Activated naive CD8-positive, alpha-beta T cell treated with anti-CD3 and anti-CD28 coated beads, Interleukin-2, amount 10 ng/mL, durations not matched to agents 7 days and 5 days (primary cell): ENCODE data around the gene SIRT7. TPM values are rescaled to one million over a fixed set of nuclear protein-coding genes. Genes with fewer than 3 reads are reported as not detected.

Experiments
- ATAC-seq: fragments of 150-1000 bp; cut with Tn5 transposase; one replicate; pipeline ENCODE4 v1.10.0; 2021; ENCODE audit warnings: low read depth, moderate library complexity
- POLR2A ChIA-PET: fragments of 350-600 bp; sonication (Branson Sonifier 250); formaldehyde crosslinking; loops from one replicate; lab custom pipeline; 2021; ENCODE audit warnings: antibody characterized with exemption; lab: Charles Lee
- DNase-seq: peaks from one replicate; pipeline ENCODE4 v3.0.0; 2021
- H3K27ac Mint-ChIP-seq: one replicate; pipeline ENCODE4 v1.8.0; 2022; ENCODE audit warnings: mild to moderate bottlenecking, mixed read lengths
- H3K27me3 Mint-ChIP-seq: one replicate; pipeline ENCODE4 v1.8.0; 2022; ENCODE audit warnings: mild to moderate bottlenecking, moderate library complexity, mixed read lengths
- H3K36me3 Mint-ChIP-seq: one replicate; pipeline ENCODE4 v1.8.0; 2021; ENCODE audit warnings: mild to moderate bottlenecking, mixed read lengths
- H3K4me1 Mint-ChIP-seq: one replicate; pipeline ENCODE4 v1.8.0; 2021; ENCODE audit warnings: mixed read lengths
- H3K4me3 Mint-ChIP-seq: one replicate; pipeline ENCODE4 v1.8.0; 2022; ENCODE audit warnings: mild to moderate bottlenecking, moderate library complexity, mixed read lengths
- H3K9me3 Mint-ChIP-seq: one replicate; pipeline ENCODE4 v1.8.0; 2021; ENCODE audit warnings: mixed read lengths
- total RNA-seq, 2 experiments: library from RNA; stranded (reverse); gene quantifications; one replicate each; pipeline ENCODE4 v1.2.3, GENCODE V29; 2021

The SIRT7 gene
- total RNA-seq, 2 experiments from 2014 or later, result 64.8 to 65.2 TPM

DNA sequence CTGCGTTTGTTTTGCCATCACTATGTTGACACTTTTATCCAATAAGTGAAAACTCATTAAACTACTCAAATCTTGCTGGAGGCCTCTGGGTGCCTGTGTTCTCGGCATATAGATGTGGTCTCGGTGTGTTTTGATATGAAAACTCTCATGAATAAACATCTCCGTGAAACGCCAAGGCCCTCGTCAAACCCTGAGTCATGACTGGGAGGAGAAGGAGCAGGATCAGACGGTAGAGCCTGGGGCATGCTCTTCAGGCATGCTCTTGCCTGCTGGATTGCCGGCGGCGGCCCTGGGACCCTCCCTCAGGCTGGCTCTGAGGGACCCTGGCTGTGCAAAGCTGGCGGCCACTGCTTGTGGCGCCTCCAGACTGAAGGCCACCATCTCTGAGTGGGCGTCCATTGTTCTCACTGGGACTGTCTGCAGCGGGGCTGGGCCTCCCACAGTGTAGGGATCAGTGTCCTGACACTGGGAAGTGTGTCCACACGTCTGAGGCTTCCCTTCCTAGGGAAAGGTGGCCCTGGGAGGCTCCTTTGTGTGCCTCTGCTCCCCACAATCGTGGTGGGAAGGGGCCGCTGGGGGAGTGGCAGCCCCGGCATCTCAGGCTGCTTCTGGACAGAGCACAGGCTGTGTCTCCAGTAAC is 17.7 kb downstream of the SIRT7 start:
- no peak for DNase-seq
- no peak overlapping the region for H3K27ac Mint-ChIP-seq
- ATAC-seq, result no peak
- POLR2A ChIA-PET, result interaction anchor here (2.3 kb wide), 1 partner anchor 8 kb away, joined by 7 read pairs; the partner anchor contains the start of genes ALYREF and ANAPC11
- H3K36me3 Mint-ChIP-seq, result peaks cover 9% of the 10 kb centered on the region
- H3K9me3 Mint-ChIP-seq, result no peaks in the 10 kb centered on the region
- peaks cover 2% of the 10 kb centered on the region for H3K4me1 Mint-ChIP-seq
- H3K4me3 Mint-ChIP-seq, result no peak overlapping the region
- H3K27me3 Mint-ChIP-seq, result peaks cover 11% of the 10 kb centered on the region

DNA sequence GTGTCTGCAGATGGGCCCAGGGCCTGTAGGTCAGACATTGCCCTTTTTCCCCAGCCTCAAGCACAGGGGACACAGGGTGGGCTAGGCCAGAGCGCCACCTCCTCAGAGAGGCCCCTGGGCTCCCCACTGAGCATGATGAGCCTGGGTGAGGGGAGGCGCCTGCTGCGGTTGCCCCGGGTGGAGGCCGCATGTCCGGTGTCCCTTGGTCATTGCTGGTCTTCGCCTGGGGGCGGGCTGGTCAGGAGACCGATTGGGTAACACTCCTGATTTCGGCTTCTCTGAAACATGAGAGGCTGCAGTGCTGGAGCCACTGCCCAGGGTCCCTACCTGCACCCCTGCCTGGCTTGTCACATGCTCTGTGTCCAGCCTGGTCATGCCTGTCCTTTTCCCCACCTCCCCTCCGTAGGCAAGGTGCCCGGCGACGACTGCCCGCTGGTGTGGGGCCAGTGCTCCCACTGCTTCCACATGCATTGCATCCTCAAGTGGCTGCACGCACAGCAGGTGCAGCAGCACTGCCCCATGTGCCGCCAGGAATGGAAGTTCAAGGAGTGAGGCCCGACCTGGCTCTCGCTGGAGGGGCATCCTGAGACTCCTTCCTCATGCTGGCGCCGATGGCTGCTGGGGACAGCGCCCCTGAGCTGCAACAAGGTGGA is 18.3 kb downstream of the SIRT7 start:
- Mint-ChIP-seq H3K27me3 (peaks cover 11% of the 10 kb centered on the region), H3K4me3 (no peak overlapping the region), H3K4me1 (peaks cover 2% of the 10 kb centered on the region), H3K36me3 (peaks cover 9% of the 10 kb centered on the region), H3K27ac (no peak overlapping the region), H3K9me3 (no peaks in the 10 kb centered on the region)
- DNase-seq (no peak), ATAC-seq (no peak)
- POLR2A ChIA-PET, result no interaction called here

DNA sequence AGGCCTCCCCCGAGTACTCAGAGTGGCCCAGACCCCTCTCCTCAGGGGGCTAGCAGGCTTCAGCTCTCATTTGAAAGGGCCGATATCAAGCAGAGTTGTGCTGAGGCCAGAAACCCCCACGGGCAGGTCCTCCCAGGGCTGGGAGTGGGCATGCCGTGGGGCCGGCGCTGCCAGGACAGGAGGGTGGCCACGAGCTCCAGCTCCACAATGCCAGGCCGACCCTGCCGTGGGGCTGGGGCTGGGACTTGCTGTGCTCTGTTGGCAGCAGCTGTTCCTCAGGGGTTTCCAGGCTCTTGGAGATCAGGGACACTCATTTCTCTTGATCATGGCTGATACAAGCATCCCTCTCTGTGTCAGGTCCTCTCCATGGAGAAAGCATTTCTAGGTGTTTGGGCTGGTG is 19.1 kb downstream of the SIRT7 start:
- DNase-seq (no peak), ATAC-seq (no peak)
- Mint-ChIP-seq H3K27ac (no peak overlapping the region), H3K27me3 (peaks cover 11% of the 10 kb centered on the region), H3K9me3 (no peaks in the 10 kb centered on the region), H3K36me3 (peaks cover 9% of the 10 kb centered on the region), H3K4me3 (no peak overlapping the region), H3K4me1 (peaks cover 2% of the 10 kb centered on the region)
- POLR2A ChIA-PET, result no interaction called here

DNA sequence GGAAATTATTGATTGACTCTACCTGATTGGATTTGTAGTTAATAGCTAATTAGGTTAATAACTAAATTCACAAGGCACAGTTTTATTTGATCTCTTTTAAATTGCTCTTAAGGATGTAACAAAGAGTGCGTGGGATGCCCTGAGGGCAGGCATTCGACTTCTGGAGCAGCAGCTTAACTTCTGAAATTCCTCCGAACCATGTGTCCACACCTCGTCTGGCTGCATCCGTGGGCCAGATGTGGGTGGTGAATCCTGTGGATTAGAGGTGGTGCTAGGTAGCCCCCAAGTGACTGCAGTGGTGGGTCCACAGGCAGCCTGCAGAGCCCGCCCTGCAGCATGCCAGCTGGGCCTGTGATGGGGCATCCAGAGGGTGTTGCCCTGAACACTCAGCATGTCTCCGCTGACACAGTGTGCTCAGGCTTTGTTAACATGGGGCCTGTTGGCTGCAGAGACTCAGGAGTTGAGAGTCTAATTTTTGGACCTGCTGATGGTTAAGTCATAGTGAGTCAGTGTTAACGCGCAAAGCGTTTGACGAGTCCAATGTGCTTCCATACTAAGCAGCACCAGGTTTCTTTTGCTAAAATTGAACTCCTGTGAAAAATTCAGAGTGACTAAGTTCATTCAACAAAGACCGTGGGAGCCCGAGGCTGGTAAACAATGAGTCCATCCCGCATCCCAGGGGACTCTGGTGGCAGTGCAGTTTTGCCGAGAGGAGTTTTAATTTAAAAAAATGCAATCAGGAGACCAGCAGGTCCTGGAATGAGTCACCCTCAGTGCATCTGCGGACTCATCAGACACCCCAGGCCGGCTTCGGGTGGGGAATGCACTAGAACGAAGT is 19.7 kb downstream of the SIRT7 start:
- ATAC-seq (no peak), DNase-seq (no peak)
- no peak overlapping the region for H3K4me3 Mint-ChIP-seq
- H3K4me1 Mint-ChIP-seq, result peaks cover 4% of the 10 kb centered on the region
- POLR2A ChIA-PET, result interaction anchor here (0.7 kb wide), 1 partner anchor 13 kb away, joined by 3 read pairs; the partner anchor contains the start of gene PCYT2
- peaks cover 9% of the 10 kb centered on the region for H3K36me3 Mint-ChIP-seq
- no peak overlapping the region for H3K27ac Mint-ChIP-seq
- H3K27me3 Mint-ChIP-seq, result peaks cover 11% of the 10 kb centered on the region
- H3K9me3 Mint-ChIP-seq, result no peaks in the 10 kb centered on the region

DNA sequence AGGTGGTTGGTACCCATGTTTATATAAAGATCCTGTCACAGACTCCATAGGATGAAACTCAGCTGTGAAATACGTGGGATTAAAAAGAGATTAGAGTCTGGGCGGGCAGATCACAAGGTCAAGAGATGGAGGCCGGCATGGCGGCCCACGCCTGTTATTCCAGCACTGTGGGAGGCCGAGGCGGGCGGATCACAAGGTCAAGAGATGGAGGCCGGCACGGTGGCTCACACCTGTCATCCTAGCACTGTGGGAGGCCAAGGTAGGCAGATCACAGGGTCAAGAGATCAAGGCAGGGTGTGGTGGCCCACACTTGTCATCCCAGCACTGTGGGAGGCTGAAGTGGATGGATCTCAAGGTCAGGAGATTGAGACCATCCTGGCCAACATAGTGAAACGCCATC is 22.6 kb downstream of the SIRT7 start:
- peaks cover 9% of the 10 kb centered on the region for H3K36me3 Mint-ChIP-seq
- H3K9me3 Mint-ChIP-seq, result no peaks in the 10 kb centered on the region
- H3K27me3 Mint-ChIP-seq, result no peaks in the 10 kb centered on the region
- H3K4me1 Mint-ChIP-seq, result peaks cover 1% of the 10 kb centered on the region
- H3K4me3 Mint-ChIP-seq, result no peak overlapping the region
- no peak overlapping the region for H3K27ac Mint-ChIP-seq
- ATAC-seq (no peak), DNase-seq (no peak)
- POLR2A ChIA-PET, result no interaction called here

DNA sequence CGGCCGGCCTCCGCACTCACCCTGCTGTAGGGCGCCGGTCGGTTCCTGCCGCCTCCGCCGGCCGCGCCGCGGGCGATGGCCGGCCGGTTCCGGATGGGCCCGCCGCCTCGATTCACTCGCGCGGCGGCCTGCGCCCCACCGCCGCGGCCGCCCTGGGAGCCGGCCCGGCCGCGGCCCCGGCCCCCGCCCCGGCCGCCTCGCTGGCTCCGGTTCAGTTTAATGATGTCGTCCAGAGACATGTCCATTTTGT is 26.7 kb downstream of the SIRT7 start:
- peak overlapping the region; percentile 99 for H3K27ac Mint-ChIP-seq
- H3K27me3 Mint-ChIP-seq, result no peaks in the 10 kb centered on the region
- ATAC-seq (peak; percentile 14), DNase-seq (no peak)
- peaks cover 27% of the 10 kb centered on the region for H3K36me3 Mint-ChIP-seq
- peak overlapping the region; percentile 96 for H3K4me3 Mint-ChIP-seq
- no peaks in the 10 kb centered on the region for H3K9me3 Mint-ChIP-seq
- peaks cover 9% of the 10 kb centered on the region for H3K4me1 Mint-ChIP-seq
- POLR2A ChIA-PET, result interaction anchor here (0.7 to 5.5 kb wide), 8 partner anchors 10 to 146 kb away, joined by 3 to 26 read pairs (median 10); partner anchors contain the start of genes ARHGDIA, DCXR, MAFG and NPB

DNA sequence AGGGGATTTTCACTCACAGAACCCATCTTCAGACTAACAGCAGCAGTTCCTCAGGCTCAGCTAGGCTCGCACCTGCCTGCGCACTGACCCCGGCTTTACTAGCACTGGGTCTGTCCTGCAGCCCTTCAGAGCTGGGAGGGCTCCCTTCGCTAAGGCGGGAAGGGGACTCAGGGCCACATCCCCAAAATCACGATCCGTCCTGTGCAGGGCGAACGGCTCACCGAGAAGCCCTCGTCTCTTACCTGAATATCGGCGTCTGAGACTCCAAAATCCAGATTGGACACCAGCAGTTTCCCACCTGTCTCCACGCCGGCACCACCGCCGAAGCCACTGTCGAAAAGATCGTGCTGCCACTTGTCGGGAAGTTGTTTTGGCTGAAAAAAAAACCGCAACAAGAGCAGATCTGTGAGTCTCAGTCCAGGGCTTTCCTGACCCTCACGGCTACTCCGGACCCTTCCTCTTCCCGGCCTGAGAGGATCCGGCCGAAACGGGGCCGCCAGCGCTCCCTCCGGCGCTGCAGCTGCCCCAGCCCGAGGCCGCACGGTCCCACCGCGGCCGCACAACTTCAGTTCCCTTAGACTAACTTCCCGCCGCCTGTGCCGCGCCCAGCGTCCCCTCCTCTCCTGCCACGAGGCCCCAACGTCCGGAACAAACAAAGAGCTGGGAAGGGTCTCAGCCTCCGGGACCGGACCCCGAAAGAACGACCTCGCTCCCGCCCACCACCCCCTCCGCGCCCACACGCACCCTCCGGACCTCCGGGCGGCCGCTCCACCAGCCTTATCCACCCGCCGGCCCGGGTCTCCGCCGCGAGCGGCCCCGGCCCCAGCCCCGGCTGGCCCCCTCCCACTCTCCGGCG is 27.3 kb downstream of the SIRT7 start:
- Mint-ChIP-seq H3K27ac (peak overlapping the region; percentile 94), H3K4me1 (peaks cover 11% of the 10 kb centered on the region), H3K4me3 (peak overlapping the region; percentile 87), H3K36me3 (peaks cover 29% of the 10 kb centered on the region), H3K9me3 (no peaks in the 10 kb centered on the region), H3K27me3 (no peaks in the 10 kb centered on the region)
- ATAC-seq (no peak), DNase-seq (peak; percentile 58)
- POLR2A ChIA-PET, result interaction anchor here (0.7 to 5.5 kb wide), 5 partner anchors 14 to 147 kb away, joined by 3 to 26 read pairs (median 5); partner anchors contain the start of genes ARHGDIA and DCXR

DNA sequence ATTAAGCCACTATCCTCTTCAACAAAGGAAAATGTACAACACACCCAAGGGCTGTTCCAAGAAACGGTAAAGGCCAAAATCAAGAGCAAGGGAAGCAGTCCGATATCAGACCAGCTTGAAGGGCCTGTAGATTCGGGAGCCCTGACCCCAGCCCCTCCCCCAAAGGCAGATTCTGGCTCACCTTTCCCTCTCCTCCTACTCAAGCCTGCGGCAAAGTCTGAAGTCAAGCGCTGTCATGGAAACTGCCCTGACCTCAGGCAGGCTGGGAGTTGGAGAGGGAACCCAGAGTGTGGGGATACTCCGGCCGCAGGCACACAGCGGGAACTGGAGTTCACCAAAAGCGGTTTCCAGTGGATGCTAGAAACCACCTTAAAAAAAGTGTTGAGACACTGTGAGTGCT is 28.4 kb downstream of the SIRT7 start:
- peaks cover 36% of the 10 kb centered on the region for H3K36me3 Mint-ChIP-seq
- DNase-seq (no peak), ATAC-seq (no peak)

DNA sequence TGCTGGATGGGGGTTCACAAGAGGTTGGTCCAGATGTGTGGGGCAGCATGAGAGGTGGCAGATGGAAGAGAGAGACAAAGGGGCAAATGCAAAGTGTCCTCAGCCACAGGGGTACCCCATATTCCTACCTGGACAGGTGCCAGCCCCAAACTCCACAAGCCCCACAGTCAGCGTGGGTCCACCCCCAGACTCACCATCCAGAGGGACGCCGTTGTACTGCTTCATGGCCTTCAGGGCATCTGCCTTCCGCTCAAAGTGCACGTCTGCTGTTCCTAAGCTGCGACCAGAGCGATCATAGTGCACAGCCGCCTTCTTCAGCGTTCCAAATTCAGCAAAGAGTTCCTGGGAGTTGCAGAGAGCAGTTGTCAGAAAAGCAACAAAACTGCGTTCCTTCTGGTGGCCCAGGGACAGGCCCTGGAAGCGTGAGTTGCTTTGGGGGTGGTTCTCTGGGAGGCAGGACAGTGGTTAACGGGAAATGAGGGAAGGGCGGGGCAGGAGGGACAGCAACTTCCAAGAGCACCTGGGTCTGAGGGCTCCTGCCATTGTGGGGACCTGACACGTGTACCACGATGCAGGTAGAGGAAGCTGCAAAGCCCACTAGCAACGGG is 28.9 kb downstream of the SIRT7 start:
- DNase-seq (no peak), ATAC-seq (no peak)
- Mint-ChIP-seq H3K36me3 (peaks cover 39% of the 10 kb centered on the region), H3K9me3 (no peaks in the 10 kb centered on the region), H3K4me1 (peaks cover 12% of the 10 kb centered on the region), H3K27me3 (no peaks in the 10 kb centered on the region), H3K27ac (peak overlapping the region; percentile 83), H3K4me3 (peak overlapping the region; percentile 87)
- POLR2A ChIA-PET, result interaction anchor here (1.0 to 5.5 kb wide), 2 partner anchors 19 to 39 kb away, joined by 3 to 26 read pairs; partner anchors contain the start of gene ARHGDIA

More for the DNA sequence above, 28.4 kb downstream of the SIRT7 start:
- no peaks in the 10 kb centered on the region for H3K27me3 Mint-ChIP-seq
- no peaks in the 10 kb centered on the region for H3K9me3 Mint-ChIP-seq
- POLR2A ChIA-PET, result interaction anchor here (1.0 to 5.5 kb wide), 2 partner anchors 20 to 38 kb away, joined by 3 to 26 read pairs; partner anchors contain the start of gene ARHGDIA
- H3K27ac Mint-ChIP-seq, result peak overlapping the region; percentile 94
- peak overlapping the region; percentile 87 for H3K4me3 Mint-ChIP-seq
- peaks cover 12% of the 10 kb centered on the region for H3K4me1 Mint-ChIP-seq

DNA sequence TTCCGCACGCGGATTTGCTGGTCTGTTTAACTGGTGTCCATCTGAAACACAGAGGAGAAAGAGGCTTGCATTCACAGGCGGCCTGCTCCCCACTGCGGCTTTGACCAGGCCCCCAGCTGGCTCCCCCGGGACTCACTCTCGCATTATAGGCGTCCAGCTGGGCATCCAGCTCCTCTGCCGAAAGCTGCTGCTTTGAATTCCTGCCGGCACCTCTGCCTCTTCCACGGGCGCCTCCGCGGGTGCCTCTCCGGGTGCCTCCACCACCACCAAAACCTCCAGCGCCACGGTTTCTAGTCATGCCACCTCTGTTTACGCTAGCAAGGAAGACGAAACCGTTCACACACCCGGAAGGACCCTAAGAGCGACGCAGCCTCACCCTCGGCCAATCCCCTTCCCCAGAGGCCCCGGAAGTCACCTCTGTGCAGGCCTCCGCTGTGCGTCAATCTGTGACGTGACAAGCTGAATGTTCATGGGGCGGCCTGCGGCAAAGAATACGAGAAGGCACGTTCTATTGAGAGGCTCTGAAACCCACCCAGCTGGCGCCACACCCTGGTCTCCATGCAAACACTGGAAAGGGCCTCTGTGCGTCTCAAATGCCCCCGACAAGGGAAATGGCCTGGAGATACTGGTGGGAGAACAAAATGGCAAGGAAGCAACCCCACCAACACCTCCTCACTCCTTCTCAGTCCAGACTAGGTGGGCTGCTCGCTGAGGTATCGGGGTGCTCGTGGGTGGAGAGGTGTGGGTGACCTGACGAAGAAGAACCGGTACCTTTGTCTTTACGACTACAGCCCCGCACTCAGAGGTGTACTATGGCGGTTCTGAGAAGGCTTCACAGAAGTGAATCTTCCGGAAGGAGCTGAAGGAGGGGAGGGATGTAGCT is 29.6 kb downstream of the SIRT7 start:
- Mint-ChIP-seq H3K27ac (peak overlapping the region; percentile 83), H3K27me3 (no peaks in the 10 kb centered on the region), H3K4me1 (peaks cover 11% of the 10 kb centered on the region), H3K36me3 (peaks cover 39% of the 10 kb centered on the region), H3K4me3 (peak overlapping the region; percentile 54), H3K9me3 (no peaks in the 10 kb centered on the region)
- ATAC-seq, result no peak
- POLR2A ChIA-PET, result interaction anchor here (0.6 kb wide), 1 partner anchor 11 kb away, joined by 5 read pairs; no protein-coding TSS in a partner anchor
- no peak for DNase-seq

DNA sequence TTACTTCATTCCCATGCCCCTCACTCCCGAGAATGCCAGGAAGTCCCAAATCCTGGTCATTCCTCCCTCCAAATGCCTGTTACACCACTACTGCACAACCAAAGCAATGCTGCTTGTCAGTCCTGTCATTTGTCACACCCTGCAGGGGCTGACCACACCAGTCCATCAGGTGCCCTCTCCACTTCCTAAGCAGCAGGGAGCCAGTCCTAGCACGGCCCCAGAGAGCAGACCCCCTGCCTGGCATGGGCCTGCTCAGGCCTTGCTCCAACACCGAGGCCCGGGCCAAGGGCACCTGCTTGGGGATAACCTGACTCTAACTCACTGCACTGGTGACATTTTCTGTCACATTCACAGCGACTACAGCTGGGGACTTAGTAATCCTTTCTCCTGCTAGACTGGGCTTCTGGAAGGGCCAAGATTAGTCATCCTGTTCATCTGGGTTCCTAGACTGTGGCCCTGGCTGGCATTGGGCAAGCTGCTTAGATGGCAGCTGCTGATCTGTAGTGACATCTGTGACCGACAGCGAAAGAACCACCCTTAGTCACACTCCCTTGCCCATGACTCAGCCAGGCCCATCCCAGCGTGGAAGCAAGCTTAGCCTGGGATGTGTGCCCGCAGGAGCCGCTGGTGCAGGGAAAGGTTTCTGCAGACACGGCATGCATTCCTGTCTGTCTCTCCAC is 32.0 kb downstream of the SIRT7 start:
- Mint-ChIP-seq H3K4me3 (no peak overlapping the region), H3K27me3 (no peaks in the 10 kb centered on the region), H3K4me1 (peaks cover 11% of the 10 kb centered on the region), H3K9me3 (no peaks in the 10 kb centered on the region), H3K36me3 (peaks cover 41% of the 10 kb centered on the region), H3K27ac (peak overlapping the region; percentile 48)
- DNase-seq (no peak), ATAC-seq (no peak)
- POLR2A ChIA-PET, result interaction anchor here (0.8 to 1.2 kb wide), 3 partner anchors 17 to 183 kb away, joined by 3 read pairs; partner anchors contain the start of gene MRPL12
